Trophoblast cell (in vitro differentiated cells and primary cell): Measurements from ENCODE around the gene VPS25. TPM values are rescaled to one million over a fixed set of nuclear protein-coding genes. Genes with fewer than 3 reads are reported as not detected.

Experiments used
- DNase-seq, 2 donors: peaks; one replicate each; pipeline ENCODE4 v3.0.0-alpha.2; 2016
- H2AFZ ChIP-seq: 2 replicates; pipeline ENCODE4 v1.6.1; 2013; ENCODE audit warnings: low read length, moderate library complexity, mild to moderate bottlenecking; ENCODE audit not compliant: insufficient read depth, poor library complexity
- H2AK5ac ChIP-seq: 2 replicates; pipeline ENCODE4 v1.6.1; 2013; ENCODE audit warnings: mild to moderate bottlenecking, low read length
- H2BK120ac ChIP-seq: 2 replicates; pipeline ENCODE4 v1.6.1; 2013; ENCODE audit warnings: low read length, mild to moderate bottlenecking, moderate library complexity; ENCODE audit not compliant: insufficient read depth, poor library complexity
- H2BK12ac ChIP-seq: 2 replicates; pipeline ENCODE4 v1.6.1; 2013; ENCODE audit warnings: mild to moderate bottlenecking, low read length, moderate library complexity
- H2BK5ac ChIP-seq: 2 replicates; pipeline ENCODE4 v1.6.1; 2013; ENCODE audit warnings: low read length, low read depth, moderate library complexity, mild to moderate bottlenecking; ENCODE audit not compliant: poor library complexity
- H3K14ac ChIP-seq: 2 replicates; pipeline ENCODE4 v1.6.1; 2013; ENCODE audit warnings: mild to moderate bottlenecking, low read length
- H3K18ac ChIP-seq: 2 replicates; pipeline ENCODE4 v1.6.1; 2013; ENCODE audit warnings: mild to moderate bottlenecking, low read length
- H3K23ac ChIP-seq: 2 replicates; pipeline ENCODE4 v1.6.1; 2013; ENCODE audit warnings: low read length
- H3K27ac ChIP-seq: 2 replicates; pipeline ENCODE4 v1.5.1; 2013; ENCODE audit warnings: low read depth, mild to moderate bottlenecking, inconsistent platforms, low read length, moderate library complexity
- H3K27me3 ChIP-seq: 2 replicates; pipeline ENCODE4 v1.6.1; 2013; ENCODE audit warnings: inconsistent platforms, mild to moderate bottlenecking, low read length, moderate library complexity; ENCODE audit not compliant: insufficient read depth
- H3K36me3 ChIP-seq, 2 experiments: 1 replicate in 1 of 2; 2 replicates in 1 of 2; pipeline ENCODE4 v1.6.1; 2013; ENCODE audit warnings: low read length in 2 of 2, mild to moderate bottlenecking in 2 of 2, moderate library complexity in 1 of 2; ENCODE audit not compliant: insufficient read depth in 2 of 2, control insufficient read depth in 1 of 2
- H3K4ac ChIP-seq: 2 replicates; pipeline ENCODE4 v1.6.1; 2013; ENCODE audit warnings: low read depth, mild to moderate bottlenecking, low read length, moderate library complexity
- H3K4me1 ChIP-seq, 2 experiments: 1 replicate in 1 of 2; 2 replicates in 1 of 2; pipeline ENCODE4 v1.6.1; 2013; ENCODE audit warnings: low read length in 2 of 2, mild to moderate bottlenecking in 2 of 2, moderate library complexity in 1 of 2; ENCODE audit not compliant: insufficient read depth in 2 of 2, control insufficient read depth in 1 of 2
- H3K4me2 ChIP-seq: 2 replicates; pipeline ENCODE4 v1.6.1; 2013; ENCODE audit warnings: inconsistent platforms, mild to moderate bottlenecking, low read length, moderate library complexity
- H3K4me3 ChIP-seq: 2 replicates; pipeline ENCODE4 v1.5.1; 2013; ENCODE audit warnings: mild to moderate bottlenecking, low read depth, low read length, inconsistent platforms
- H3K79me1 ChIP-seq: one replicate; pipeline ENCODE4 v1.6.1; 2013; ENCODE audit warnings: low read length
- H3K79me2 ChIP-seq: 2 replicates; pipeline ENCODE4 v1.6.1; 2013; ENCODE audit warnings: low read length, mild to moderate bottlenecking; ENCODE audit not compliant: control insufficient read depth, insufficient read depth, poor library complexity
- H3K9ac ChIP-seq: 2 replicates; pipeline ENCODE4 v1.6.1; 2013; ENCODE audit warnings: mild to moderate bottlenecking, low read length
- H3K9me3 ChIP-seq: 2 replicates; pipeline ENCODE4 v1.6.1; 2013; ENCODE audit warnings: low read depth, mild to moderate bottlenecking, control low read depth, inconsistent platforms, low read length; ENCODE audit not compliant: insufficient read depth
- H4K12ac ChIP-seq: 2 replicates; pipeline ENCODE4 v1.6.1; 2013; ENCODE audit warnings: low read depth, mild to moderate bottlenecking, low read length, moderate library complexity
- H4K8ac ChIP-seq: 2 replicates; pipeline ENCODE4 v1.6.1; 2013; ENCODE audit warnings: low read depth, mild to moderate bottlenecking, low read length, moderate library complexity
- H4K91ac ChIP-seq: one replicate; pipeline ENCODE4 v1.6.1; 2013; ENCODE audit warnings: low read depth, mild to moderate bottlenecking, low read length, moderate library complexity
- WGBS: extraction: QIAGEN DNeasy Blood & Tissue Kit; methylation state at CpG from one replicate; pipeline ENCODE4 v1.1.7; 2013; ENCODE audit warnings: missing lambda C conversion rate; ENCODE audit not compliant: insufficient read length, insufficient coverage; ENCODE audit errors: extremely low coverage; 5-methylcytosine and 5-hydroxymethylcytosine counted together
- polyA plus RNA-seq: library from polyadenylated mRNA; stranded (reverse); fragments of 200-250 nt; gene quantifications from 2 replicates; pipeline ENCODE4 v1.2.3, GENCODE V29; 2013

Gene VPS25
- polyA plus RNA-seq = 66.3 and 72.1 TPM in 2 replicates

DNA sequence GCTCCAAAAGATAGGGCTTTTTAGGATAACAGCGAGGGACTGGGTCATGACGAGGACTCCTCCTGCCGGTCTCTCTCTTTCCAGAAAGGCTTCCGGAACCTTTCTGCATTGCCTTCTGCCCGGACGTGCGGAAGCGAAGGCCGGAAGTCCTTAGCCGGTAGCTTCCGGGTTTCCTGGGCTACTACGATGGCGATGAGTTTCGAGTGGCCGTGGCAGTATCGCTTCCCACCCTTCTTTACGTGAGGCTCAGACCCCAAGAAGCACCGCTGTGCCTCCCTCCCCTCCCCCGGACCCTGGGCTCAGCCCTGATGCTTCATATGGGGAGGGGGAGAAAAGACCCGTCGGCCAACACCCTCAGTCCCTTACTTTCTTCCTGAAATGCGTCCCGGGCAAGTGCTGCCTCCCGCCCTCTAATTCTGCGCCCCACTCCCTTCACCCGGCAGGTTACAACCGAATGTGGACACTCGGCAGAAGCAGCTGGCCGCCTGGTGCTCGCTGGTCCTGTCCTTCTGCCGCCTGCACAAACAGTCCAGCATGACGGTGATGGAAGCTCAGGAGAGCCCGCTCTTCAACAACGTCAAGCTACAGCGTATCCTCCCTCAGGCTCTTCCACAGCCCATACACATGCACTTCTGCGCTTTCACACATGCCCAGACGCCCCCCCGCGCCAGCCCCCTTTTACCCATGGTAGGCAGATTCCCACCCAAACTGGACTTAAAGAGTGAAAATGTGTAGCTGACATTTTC lies at the start of gene VPS25:
Gene VPS25, plus strand, starts transcription at position 160 of the 746 bp plus-strand sequence. Its CDS starts 27 bp downstream, at position 187.
- Histone ChIP-seq H3K9me3 (no peaks in the 10 kb centered on the region), H2BK12ac (no peak within 1 kb of the TSS), H3K4me1 (peaks cover 0 to 2% of the 10 kb centered on the region in 2 experiments), H4K8ac (peak within 1 kb of the TSS; percentile 97), H2BK5ac (peak within 1 kb of the TSS; percentile 55), H3K27me3 (no peaks in the 10 kb centered on the region), H3K27ac (peak within 1 kb of the TSS; percentile 36), H3K23ac (no peak within 1 kb of the TSS), H2BK120ac (peak within 1 kb of the TSS; percentile 28), H3K4me2 (peak within 1 kb of the TSS; percentile 69), H2AFZ (peak within 1 kb of the TSS; percentile 79), H3K9ac (peak within 1 kb of the TSS; percentile 95), H2AK5ac (peak within 1 kb of the TSS; percentile 33), H3K79me1 (peaks cover 6% of the 10 kb centered on the region), H3K4ac (peak within 1 kb of the TSS; percentile 50), H4K12ac (peak within 1 kb of the TSS; percentile 78), H3K18ac (peak within 1 kb of the TSS; percentile 91), H3K14ac (peak within 1 kb of the TSS; percentile 78), H3K79me2 (no peaks in the 10 kb centered on the region), H3K36me3 (peaks cover 12 to 19% of the 10 kb centered on the region in 2 experiments), H4K91ac (peak within 1 kb of the TSS; percentile 80), H3K4me3 (peak within 1 kb of the TSS; percentile 92)
- DNase-seq = peak; percentile 75 to 89
- WGBS = no CpG with 5 or more reads among the region's 39 CpGs

DNA sequence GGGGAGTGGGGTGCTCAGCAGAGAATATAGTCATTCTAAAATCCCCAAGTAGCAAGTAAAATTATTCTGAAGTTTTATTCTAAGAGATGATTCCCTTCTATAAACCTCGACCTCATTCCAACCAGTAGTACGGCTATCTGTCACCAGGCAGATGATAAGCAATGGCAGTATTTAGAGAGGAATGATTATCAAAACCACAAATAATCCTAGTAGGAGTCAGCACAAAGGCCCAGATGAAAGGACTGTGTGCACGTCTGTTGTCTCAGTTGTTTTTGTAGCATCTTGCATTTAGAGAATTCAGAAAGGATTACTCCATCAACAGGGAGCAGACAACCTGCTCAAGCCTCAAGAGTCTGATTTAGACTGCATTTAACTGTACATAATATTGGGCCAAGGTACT lies 49.6 kb upstream of the VPS25 start:
- Histone ChIP-seq H2BK120ac (no peak overlapping the region), H3K23ac (no peak overlapping the region), H2AK5ac (no peak overlapping the region), H3K4me3 (no peak overlapping the region), H3K9me3 (no peaks in the 10 kb centered on the region), H3K9ac (no peak overlapping the region), H4K12ac (no peak overlapping the region), H3K4me2 (no peak overlapping the region), H3K4ac (no peak overlapping the region), H3K79me2 (no peaks in the 10 kb centered on the region), H2BK5ac (no peak overlapping the region), H2AFZ (no peak overlapping the region), H4K8ac (no peak overlapping the region), H3K79me1 (no peaks in the 10 kb centered on the region), H3K27ac (no peak overlapping the region), H3K36me3 (peaks cover 12 to 18% of the 10 kb centered on the region in 2 experiments), H3K4me1 (no peaks in the 10 kb centered on the region), H4K91ac (no peak overlapping the region), H3K14ac (no peak overlapping the region), H3K27me3 (no peaks in the 10 kb centered on the region), H3K18ac (no peak overlapping the region), H2BK12ac (no peak overlapping the region)
- WGBS = no CpG with 5 or more reads among the region's 3 CpGs
- DNase-seq = no peak

DNA sequence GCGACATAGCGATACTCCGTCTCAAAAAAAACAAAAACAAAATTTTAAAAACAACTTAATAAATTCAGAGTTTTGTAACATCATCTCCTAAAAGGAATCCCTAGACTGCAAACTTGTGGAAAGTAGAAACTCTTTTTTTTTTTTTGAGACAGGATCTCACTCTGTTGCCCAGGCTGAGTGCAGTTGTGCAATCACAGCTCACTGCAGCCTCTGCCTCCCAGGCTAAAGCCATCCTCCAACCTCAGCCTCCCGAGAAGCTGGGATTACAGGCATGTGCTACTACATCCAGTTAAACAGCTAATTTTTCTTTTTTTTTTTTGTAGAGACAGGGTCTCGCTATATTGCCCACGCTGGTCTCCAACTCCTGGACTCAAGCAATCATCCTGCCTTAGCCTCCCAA lies 48.1 kb upstream of the VPS25 start:
- WGBS = no CpG with 5 or more reads among the region's 6 CpGs
- H4K8ac ChIP-seq = no peak overlapping the region
- H3K9me3 ChIP-seq = no peaks in the 10 kb centered on the region
- H2BK12ac ChIP-seq = no peak overlapping the region
- no peak overlapping the region for H3K4me2 ChIP-seq
- no peak overlapping the region for H3K23ac ChIP-seq
- H3K79me2 ChIP-seq = no peaks in the 10 kb centered on the region
- no peak overlapping the region for H4K91ac ChIP-seq
- H3K27me3 ChIP-seq = no peaks in the 10 kb centered on the region
- H2BK5ac ChIP-seq = no peak overlapping the region
- H3K18ac ChIP-seq = no peak overlapping the region
- no peak overlapping the region for H3K4me3 ChIP-seq
- no peak overlapping the region for H2AFZ ChIP-seq
- H3K4me1 ChIP-seq = no peaks in the 10 kb centered on the region
- H2BK120ac ChIP-seq = no peak overlapping the region
- no peak for DNase-seq
- no peak overlapping the region for H3K9ac ChIP-seq
- H3K36me3 ChIP-seq = peaks cover 12 to 16% of the 10 kb centered on the region in 2 experiments
- H4K12ac ChIP-seq = no peak overlapping the region
- H3K27ac ChIP-seq = no peak overlapping the region
- H3K4ac ChIP-seq = no peak overlapping the region
- no peak overlapping the region for H3K14ac ChIP-seq
- no peak overlapping the region for H2AK5ac ChIP-seq
- H3K79me1 ChIP-seq = no peaks in the 10 kb centered on the region

DNA sequence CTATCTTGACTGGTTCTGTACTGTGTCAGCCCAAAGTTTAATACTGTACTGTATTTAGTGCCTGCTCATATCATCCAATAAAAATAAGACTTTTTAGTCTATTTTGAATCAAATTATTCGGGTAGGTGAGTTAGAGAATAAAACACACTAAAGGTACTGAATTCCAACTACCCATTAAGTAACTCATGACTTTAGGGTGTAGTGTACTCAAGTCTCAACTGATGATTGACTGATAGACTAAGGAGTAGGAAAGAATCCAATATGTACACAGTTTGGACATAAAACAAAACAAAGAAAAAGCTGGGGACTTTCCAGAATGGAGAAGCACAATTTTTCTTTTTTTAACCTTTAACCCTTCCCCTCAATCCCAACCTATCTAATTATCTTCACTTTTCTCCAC lies 32.5 kb upstream of the VPS25 start:
- WGBS = no CpG with 5 or more reads among the region's 1 CpG
- Histone ChIP-seq H3K23ac (no peak overlapping the region), H3K18ac (no peak overlapping the region), H3K79me2 (peaks cover 1% of the 10 kb centered on the region), H3K79me1 (peaks cover 10% of the 10 kb centered on the region), H3K9ac (no peak overlapping the region), H2BK12ac (no peak overlapping the region), H3K14ac (no peak overlapping the region), H2AFZ (no peak overlapping the region), H3K4me2 (no peak overlapping the region), H4K8ac (no peak overlapping the region), H3K4ac (no peak overlapping the region), H3K9me3 (peaks cover 2% of the 10 kb centered on the region), H2AK5ac (no peak overlapping the region), H3K27ac (no peak overlapping the region), H2BK120ac (no peak overlapping the region), H4K12ac (no peak overlapping the region), H4K91ac (no peak overlapping the region), H3K4me3 (no peak overlapping the region), H3K4me1 (peaks cover 0 to 5% of the 10 kb centered on the region in 2 experiments), H3K27me3 (no peaks in the 10 kb centered on the region), H3K36me3 (no peaks in the 10 kb centered on the region), H2BK5ac (no peak overlapping the region)
- no peak for DNase-seq
